Measurements from ENCODE around the gene CUX1.

GRCh38 chr7:102173669-102174068 lies 356.2 kb downstream of the CUX1 start:
- no peak for TF ChIP-seq POLR2A (IDR thresholded peaks at IDR 0.05)
- no peak for TF ChIP-seq EP300 (IDR thresholded peaks at IDR 0.05; ENCODE audit: low read depth)
- TF ChIP-seq, protein P1, sequence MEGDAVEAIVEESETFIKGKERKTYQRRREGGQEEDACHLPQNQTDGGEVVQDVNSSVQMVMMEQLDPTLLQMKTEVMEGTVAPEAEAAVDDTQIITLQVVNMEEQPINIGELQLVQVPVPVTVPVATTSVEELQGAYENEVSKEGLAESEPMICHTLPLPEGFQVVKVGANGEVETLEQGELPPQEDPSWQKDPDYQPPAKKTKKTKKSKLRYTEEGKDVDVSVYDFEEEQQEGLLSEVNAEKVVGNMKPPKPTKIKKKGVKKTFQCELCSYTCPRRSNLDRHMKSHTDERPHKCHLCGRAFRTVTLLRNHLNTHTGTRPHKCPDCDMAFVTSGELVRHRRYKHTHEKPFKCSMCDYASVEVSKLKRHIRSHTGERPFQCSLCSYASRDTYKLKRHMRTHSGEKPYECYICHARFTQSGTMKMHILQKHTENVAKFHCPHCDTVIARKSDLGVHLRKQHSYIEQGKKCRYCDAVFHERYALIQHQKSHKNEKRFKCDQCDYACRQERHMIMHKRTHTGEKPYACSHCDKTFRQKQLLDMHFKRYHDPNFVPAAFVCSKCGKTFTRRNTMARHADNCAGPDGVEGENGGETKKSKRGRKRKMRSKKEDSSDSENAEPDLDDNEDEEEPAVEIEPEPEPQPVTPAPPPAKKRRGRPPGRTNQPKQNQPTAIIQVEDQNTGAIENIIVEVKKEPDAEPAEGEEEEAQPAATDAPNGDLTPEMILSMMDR (IDR thresholded peaks at IDR 0.05): no peak
